ENCODE data around the gene MSI2.

MSI2 gene

DNA sequence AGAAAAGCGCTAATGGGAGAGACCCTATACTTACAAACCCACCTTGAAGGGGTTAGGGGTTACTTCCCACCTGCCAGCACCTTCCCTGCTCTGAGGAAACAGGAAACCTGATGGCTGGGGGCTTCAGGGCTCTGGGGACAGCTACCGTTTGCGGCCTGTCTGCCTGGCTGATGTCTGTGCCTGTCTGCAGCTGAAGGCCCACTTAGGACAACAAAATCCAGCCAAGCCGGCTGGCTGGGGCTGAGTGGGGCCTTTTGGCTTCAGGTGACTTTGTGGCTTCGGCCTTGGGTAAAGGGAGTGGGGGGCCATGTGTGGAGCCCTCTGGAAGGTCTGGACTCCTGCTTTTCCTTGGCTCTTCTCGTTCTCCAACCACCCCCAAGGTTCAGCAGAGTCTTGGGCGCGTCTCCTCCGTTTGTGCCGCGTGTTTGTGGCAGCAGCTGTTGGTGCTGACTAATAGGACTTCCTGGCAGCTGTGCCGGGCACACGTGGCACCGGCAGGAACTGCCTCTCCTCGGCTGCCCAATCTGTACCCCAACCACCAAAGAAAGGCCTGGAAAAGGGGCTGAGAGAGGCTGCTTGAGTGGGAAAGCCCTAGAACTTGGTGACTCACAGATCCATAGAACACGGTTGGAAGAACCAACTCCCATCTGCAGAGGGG is 186.7 kb downstream of the MSI2 start:
- TF ChIP-seq, protein P1, sequence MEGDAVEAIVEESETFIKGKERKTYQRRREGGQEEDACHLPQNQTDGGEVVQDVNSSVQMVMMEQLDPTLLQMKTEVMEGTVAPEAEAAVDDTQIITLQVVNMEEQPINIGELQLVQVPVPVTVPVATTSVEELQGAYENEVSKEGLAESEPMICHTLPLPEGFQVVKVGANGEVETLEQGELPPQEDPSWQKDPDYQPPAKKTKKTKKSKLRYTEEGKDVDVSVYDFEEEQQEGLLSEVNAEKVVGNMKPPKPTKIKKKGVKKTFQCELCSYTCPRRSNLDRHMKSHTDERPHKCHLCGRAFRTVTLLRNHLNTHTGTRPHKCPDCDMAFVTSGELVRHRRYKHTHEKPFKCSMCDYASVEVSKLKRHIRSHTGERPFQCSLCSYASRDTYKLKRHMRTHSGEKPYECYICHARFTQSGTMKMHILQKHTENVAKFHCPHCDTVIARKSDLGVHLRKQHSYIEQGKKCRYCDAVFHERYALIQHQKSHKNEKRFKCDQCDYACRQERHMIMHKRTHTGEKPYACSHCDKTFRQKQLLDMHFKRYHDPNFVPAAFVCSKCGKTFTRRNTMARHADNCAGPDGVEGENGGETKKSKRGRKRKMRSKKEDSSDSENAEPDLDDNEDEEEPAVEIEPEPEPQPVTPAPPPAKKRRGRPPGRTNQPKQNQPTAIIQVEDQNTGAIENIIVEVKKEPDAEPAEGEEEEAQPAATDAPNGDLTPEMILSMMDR (IDR thresholded peaks at IDR 0.05; ENCODE audit: control insufficient read depth, extremely low read depth, insufficient read depth): no peak
- DNase-seq (ENCODE audit: low read depth): no peak
- no peak overlapping the region for H3K4me3 ChIP-seq (ENCODE audit: low read depth, low read length)

- TF ChIP-seq, protein P1 (IDR thresholded peaks at IDR 0.05; ENCODE audit: control insufficient read depth, extremely low read depth, insufficient read depth): no peak
These were observed 187.5 kb downstream of the MSI2 start for GRCh38 chr17:57443781-57444180.

DNA sequence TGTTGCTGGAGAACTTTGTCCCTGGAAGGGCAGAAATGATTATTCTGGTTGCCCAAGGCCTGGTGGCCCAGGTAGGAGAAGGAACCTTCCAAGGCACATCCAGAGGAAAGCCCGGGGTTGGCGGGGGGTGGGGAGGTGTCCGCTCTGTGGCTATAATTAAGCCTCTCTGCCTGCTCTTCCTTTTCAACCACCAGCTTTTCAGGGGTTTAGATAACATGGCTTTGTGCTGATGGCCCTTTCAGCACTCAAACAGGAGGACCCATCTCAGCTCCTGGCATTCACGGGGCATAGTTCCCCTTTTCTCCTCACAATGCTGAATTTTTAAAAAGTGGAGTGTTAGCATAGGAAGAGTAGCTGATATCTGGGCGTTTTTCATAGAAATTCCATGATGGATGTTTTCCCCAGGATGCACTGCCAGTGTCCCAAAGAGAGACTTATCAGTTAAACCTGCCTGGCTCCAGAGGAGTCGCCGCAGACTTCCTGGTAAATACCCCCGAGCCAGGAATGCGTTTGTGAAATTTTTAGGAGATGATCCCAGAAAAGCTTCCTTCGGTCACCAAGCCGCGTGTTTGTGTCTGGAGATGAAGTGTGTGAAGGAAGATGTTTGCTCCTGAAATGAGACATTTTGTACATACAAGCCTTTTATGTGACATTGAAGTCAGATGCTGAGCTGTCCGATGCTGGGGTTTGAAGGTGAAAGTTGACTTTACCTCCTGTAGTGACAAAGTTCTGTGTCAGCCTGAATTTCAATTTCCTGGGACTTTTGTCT is 188.5 kb downstream of the MSI2 start:
- TF ChIP-seq, protein P1 (IDR thresholded peaks at IDR 0.05; ENCODE audit: control insufficient read depth, extremely low read depth, insufficient read depth): no peak
- no peak for DNase-seq (ENCODE audit: low read depth)
- H3K4me3 ChIP-seq (ENCODE audit: low read depth, low read length): no peak overlapping the region

More at GRCh38 chr17:57443781-57444180, 187.5 kb downstream of the MSI2 start:
- H3K4me3 ChIP-seq (ENCODE audit: low read depth, low read length): no peak overlapping the region
- no peak for DNase-seq (ENCODE audit: low read depth)

DNA sequence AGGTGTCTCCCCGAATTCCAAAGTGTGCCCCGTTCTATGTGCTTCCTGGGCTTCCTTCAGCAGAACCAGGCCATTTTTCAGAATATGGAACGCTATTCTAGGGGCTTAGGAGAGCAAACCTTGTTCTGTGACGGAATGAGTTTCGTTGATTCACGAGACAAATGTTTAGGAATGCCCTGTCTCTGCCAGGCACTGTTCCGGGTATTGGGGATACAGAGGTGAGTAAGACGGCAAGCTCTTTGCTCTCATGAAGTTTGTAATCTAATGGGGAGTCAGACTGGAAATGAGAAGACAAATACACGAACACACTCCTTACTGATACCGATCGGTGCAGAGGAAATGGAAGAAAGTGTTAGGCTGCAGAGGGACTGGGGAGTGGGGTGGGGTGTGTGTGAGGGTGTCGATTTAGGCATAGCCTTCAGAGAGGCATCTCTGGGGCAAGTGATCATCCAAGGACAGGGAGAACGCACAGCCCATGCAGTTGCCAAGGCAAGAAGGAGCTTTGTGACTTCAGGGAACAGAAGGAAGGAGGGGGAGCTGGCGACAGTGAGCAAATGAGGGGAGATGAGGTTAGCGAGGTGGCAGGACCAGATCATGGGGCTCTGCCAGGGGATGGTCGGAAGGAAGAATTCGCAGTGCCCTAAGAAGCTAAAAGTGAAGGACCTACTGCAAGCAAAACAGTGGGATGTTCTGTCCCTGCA is 189.6 kb downstream of the MSI2 start:
- H3K4me3 ChIP-seq (ENCODE audit: low read depth, low read length): no peak overlapping the region
- TF ChIP-seq, protein P1 (IDR thresholded peaks at IDR 0.05; ENCODE audit: control insufficient read depth, extremely low read depth, insufficient read depth): no peak
- no peak for DNase-seq (ENCODE audit: low read depth)

DNA sequence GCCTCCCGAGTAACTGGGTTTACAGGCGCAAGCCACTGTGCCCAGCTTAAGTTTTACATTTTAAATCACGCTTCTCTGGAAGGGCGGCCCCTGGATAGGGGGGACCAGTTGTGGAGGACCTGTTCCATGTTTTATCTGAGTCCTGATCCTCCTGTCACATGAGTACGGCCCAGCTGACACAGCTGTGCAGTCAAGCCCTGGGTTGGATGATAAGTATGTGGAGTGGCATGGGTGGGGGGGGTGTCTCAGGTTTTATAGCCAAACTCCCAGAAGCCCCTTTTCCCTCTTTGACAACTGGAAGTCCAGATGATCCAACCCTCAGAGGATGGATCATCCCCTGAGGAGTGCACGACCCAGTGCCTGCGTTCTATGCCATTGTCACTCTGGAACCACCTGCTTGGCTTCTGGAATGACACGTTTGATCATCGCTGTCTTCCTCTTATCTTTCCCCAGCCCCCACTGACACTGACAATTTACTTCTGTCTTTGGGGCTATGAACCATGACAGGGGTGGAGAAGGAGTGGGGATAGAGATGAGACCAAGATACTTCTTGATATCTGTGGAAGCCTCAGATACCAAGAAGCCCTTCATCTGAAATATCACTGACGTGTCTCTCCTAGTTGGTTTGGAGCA is 191.2 kb downstream of the MSI2 start:
- DNase-seq (ENCODE audit: low read depth): no peak
- TF ChIP-seq, protein P1 (IDR thresholded peaks at IDR 0.05; ENCODE audit: control insufficient read depth, extremely low read depth, insufficient read depth): no peak
- no peak overlapping the region for H3K4me3 ChIP-seq (ENCODE audit: low read depth, low read length)

- no peak for DNase-seq (ENCODE audit: low read depth)
- no peak overlapping the region for H3K4me3 ChIP-seq (ENCODE audit: low read depth, low read length)
- TF ChIP-seq, protein P1 (IDR thresholded peaks at IDR 0.05; ENCODE audit: control insufficient read depth, extremely low read depth, insufficient read depth): no peak
These were observed 191.9 kb downstream of the MSI2 start for GRCh38 chr17:57447990-57448758.

Data from LNCaP clone FGC (cell line).